WERI-Rb-1 (cell line): ENCODE measurements around the gene P2RX5.

Experiments
- DNase-seq: peaks from one replicate; pipeline ENCODE4 v3.0.0-alpha.2; 2020
- H3K27ac ChIP-seq: fragments of 250-450 bp; sonication (Bioruptor Pico); 2 replicates; pipeline ENCODE4 v1.5.1; 2020; ENCODE audit warnings: mild to moderate bottlenecking, moderate library complexity
- H3K27me3 ChIP-seq: fragments of 250-450 bp; sonication (Bioruptor Pico); 2 replicates; pipeline ENCODE4 v1.5.1; 2021; ENCODE audit warnings: mild to moderate bottlenecking, low read depth, moderate library complexity; ENCODE audit not compliant: insufficient read depth, severe bottlenecking
- H3K36me3 ChIP-seq: fragments of 250-450 bp; sonication (Bioruptor Pico); 2 replicates; pipeline ENCODE4 v1.5.1; 2020; ENCODE audit warnings: mild to moderate bottlenecking, moderate library complexity
- H3K4me3 ChIP-seq: 2 replicates; pipeline ENCODE4 v1.5.1; 2011; ENCODE audit warnings: low read depth, mild to moderate bottlenecking, control low read depth, low read length
- H3K9me3 ChIP-seq: fragments of 250-450 bp; sonication (Bioruptor Pico); 2 replicates; pipeline ENCODE4 v1.5.1; 2021; ENCODE audit warnings: mild to moderate bottlenecking, moderate library complexity; ENCODE audit not compliant: severe bottlenecking
- CTCF ChIP-seq: IDR thresholded peaks from 2 replicates; pipeline ENCODE4 v1.5.1; 2011; ENCODE audit warnings: low read depth, mild to moderate bottlenecking, control low read depth, inconsistent platforms, low read length

Gene P2RX5

GRCh38 chr17:3659541-3660111 is 36.3 kb downstream of the P2RX5 start:
- H3K36me3 ChIP-seq = peaks cover 33% of the 10 kb centered on the region

GRCh38 chr17:3658784-3659449 is 37.0 kb downstream of the P2RX5 start:
- no peak for DNase-seq
- Histone ChIP-seq H3K9me3 (no peaks in the 10 kb centered on the region), H3K36me3 (peaks cover 27% of the 10 kb centered on the region), H3K27ac (no peak overlapping the region), H3K27me3 (no peaks in the 10 kb centered on the region), H3K4me3 (no peak overlapping the region)
- TF ChIP-seq CTCF = no peak

More at GRCh38 chr17:3659541-3660111, 36.3 kb downstream of the P2RX5 start:
- no peak for DNase-seq
- no peaks in the 10 kb centered on the region for H3K27me3 ChIP-seq
- no peak overlapping the region for H3K27ac ChIP-seq
- no peaks in the 10 kb centered on the region for H3K9me3 ChIP-seq
- no peak for TF ChIP-seq CTCF
- H3K4me3 ChIP-seq = no peak overlapping the region

GRCh38 chr17:3657874-3658783 is 37.8 kb downstream of the P2RX5 start:
- Histone ChIP-seq H3K4me3 (no peak overlapping the region), H3K27ac (no peak overlapping the region), H3K27me3 (no peaks in the 10 kb centered on the region), H3K9me3 (no peaks in the 10 kb centered on the region), H3K36me3 (peaks cover 27% of the 10 kb centered on the region)
- DNase-seq = no peak
- no peak for TF ChIP-seq CTCF

- Histone ChIP-seq H3K4me3 (no peak overlapping the region), H3K9me3 (no peaks in the 10 kb centered on the region), H3K27me3 (no peaks in the 10 kb centered on the region), H3K27ac (no peak overlapping the region), H3K36me3 (peaks cover 27% of the 10 kb centered on the region)
- TF ChIP-seq CTCF = no peak
- no peak for DNase-seq
These were observed 38.4 kb downstream of the P2RX5 start for GRCh38 chr17:3657588-3657869.

- Histone ChIP-seq H3K27ac (no peak overlapping the region), H3K9me3 (no peaks in the 10 kb centered on the region), H3K4me3 (no peak overlapping the region), H3K36me3 (peaks cover 27% of the 10 kb centered on the region), H3K27me3 (no peaks in the 10 kb centered on the region)
- no peak for TF ChIP-seq CTCF
- no peak for DNase-seq
These were observed 39.0 kb downstream of the P2RX5 start for GRCh38 chr17:3656755-3657587.
